HUES64 (cell line): ENCODE results near the gene GJB4.
"Not testable (repeated sequence)": the region's sequence is repeated elsewhere in the genome, so short reads cannot be mapped to it uniquely, and the experiment has no call there.

Source experiments
- H3K27ac ChIP-seq: 2 replicates; pipeline ENCODE4 v1.7.0; 2013; ENCODE audit warnings: low read depth, low read length, inconsistent platforms
- H3K27me3 ChIP-seq: 2 replicates; pipeline ENCODE4 v1.6.1; 2013; ENCODE audit warnings: mild to moderate bottlenecking, low read length; ENCODE audit not compliant: insufficient read depth
- H3K36me3 ChIP-seq: 2 replicates; pipeline ENCODE4 v1.6.1; 2013; ENCODE audit warnings: mild to moderate bottlenecking, low read length; ENCODE audit not compliant: insufficient read depth
- H3K4me1 ChIP-seq: 2 replicates; pipeline ENCODE4 v1.6.1; 2013; ENCODE audit warnings: mild to moderate bottlenecking, low read length, moderate library complexity; ENCODE audit not compliant: insufficient read depth
- H3K4me3 ChIP-seq: 2 replicates; pipeline ENCODE4 v1.5.1; 2013; ENCODE audit warnings: mild to moderate bottlenecking, low read length, moderate library complexity
- H3K9ac ChIP-seq: 2 replicates; pipeline ENCODE4 v1.6.1; 2013; ENCODE audit warnings: mild to moderate bottlenecking, low read depth, low read length
- H3K9me3 ChIP-seq: 2 replicates; pipeline ENCODE4 v1.6.1; 2013; ENCODE audit warnings: low read depth, low read length; ENCODE audit not compliant: insufficient read depth
- whole genome bisulfite sequencing: fragments of 150-250, 120-280 bp; methylation state at CpG from one replicate; pipeline ENCODE4 v1.1.7; 2013; ENCODE audit warnings: missing lambda C conversion rate; 5-methylcytosine and 5-hydroxymethylcytosine counted together

Gene GJB4

DNA sequence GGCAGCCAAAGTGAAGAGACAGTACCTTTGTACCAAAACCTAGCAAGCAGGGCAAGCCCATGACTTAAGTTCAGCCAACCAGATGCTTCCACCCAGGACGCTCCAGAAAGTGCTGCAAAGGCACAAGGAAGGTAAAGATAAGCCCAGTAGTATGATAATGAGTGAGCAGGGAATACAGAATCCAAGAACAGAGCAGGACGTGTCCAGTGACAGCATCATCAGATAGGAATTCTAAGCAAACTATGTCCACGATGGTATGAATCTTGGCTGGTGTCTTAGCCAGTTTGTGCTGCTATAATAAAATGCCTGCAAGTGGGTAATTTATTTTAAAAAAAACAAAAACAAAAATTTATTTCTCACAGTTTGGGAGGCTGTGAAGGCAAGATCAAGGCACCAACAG lies 46.9 kb downstream of the GJB4 start:
- H3K27me3 ChIP-seq = no peaks in the 10 kb centered on the region
- H3K4me1 ChIP-seq = no peaks in the 10 kb centered on the region
- H3K9me3 ChIP-seq = 0 out of 2 replicates have a peak, but pooled peaks cover 4% of the 10 kb centered on the region
- H3K4me3 ChIP-seq = no peak overlapping the region
- 84% methylated on average over 3 of the region's 3 CpGs for WGBS
- H3K27ac ChIP-seq = no peak overlapping the region
- no peaks in the 10 kb centered on the region for H3K36me3 ChIP-seq
- H3K9ac ChIP-seq = no peak overlapping the region

DNA sequence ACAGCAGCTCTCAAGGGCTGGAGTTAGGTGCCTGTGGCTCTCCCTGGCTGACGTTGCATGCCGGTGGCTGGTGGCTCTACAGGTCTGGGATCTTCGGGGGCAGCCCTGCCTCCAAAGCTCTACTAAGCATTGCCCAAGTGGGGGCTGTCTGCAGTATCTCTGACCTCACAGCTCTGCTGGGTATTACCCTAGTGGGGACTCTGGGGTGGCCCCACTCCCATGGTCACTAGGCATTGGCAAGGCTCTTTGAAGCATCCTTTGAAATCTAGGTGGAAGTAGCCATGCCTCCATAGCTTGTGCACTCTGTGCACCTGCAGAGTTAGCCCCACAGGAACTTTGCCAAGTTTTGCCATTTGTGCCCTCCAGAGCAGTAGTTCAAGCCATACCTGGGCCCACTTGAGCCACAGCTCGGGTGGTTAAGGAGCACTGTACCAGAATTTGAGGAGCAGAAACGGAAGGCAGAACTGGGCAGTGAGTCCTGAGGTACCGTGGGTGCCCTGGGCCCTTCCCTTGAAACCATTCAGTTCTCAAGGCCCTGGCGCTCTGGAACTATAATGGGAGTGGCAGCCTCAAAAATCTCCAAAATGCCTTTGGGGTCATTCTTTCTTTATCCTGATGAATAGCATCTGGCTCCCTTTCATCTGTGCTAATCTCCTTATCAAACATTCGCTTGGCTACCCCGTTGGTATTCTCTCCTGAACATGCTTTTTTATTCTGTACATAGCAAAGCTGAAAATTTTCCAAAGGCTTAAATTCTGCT lies 48.7 kb downstream of the GJB4 start:
- Histone ChIP-seq H3K9ac (no peak overlapping the region), H3K4me1 (no peaks in the 10 kb centered on the region), H3K27ac (no peak overlapping the region), H3K27me3 (no peaks in the 10 kb centered on the region), H3K36me3 (no peaks in the 10 kb centered on the region), H3K4me3 (no peak overlapping the region), H3K9me3 (0 out of 2 replicates have a peak, but pooled peaks cover 4% of the 10 kb centered on the region)
- 92% methylated on average over 9 of the region's 9 CpGs for WGBS

DNA sequence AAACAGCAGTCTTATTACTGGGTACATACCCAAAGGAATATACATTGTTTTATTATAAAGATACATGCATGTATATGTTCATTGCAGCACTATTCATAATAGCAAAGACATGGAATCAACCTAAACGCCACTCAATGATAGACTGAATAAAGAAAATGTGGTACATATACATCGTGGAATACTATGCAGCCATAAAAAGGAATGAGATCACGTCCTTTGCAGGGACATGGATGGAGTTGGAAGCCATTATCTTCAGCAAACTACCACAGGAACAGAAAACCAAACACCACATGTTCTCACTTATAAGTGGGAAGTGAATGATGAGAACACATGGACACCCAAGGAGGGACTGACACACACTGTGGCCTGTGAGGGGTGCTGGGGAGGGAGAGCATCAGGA lies 51.2 kb downstream of the GJB4 start:
- not testable (repeated sequence) for H3K36me3 ChIP-seq, H3K4me3 ChIP-seq, H3K27ac ChIP-seq, H3K9ac ChIP-seq, H3K9me3 ChIP-seq, H3K27me3 ChIP-seq, H3K4me1 ChIP-seq
- WGBS = 100% methylated on average over 3 of the region's 3 CpGs
